22Rv1 (cell line): ENCODE results near the gene DNASE1L1.

ENCODE experiments used
- ZFX ChIP-seq: fragments of 450-650 bp; IDR thresholded peaks from 2 replicates; pipeline ENCODE4 v1.6.1; 2017; ENCODE audit warnings: antibody characterized with exemption, borderline replicate concordance
- TF ChIP-seq, protein P1 (sequence below): fragments of 450-650 bp; IDR thresholded peaks from 2 replicates; pipeline ENCODE4 v1.5.1; 2017; ENCODE audit warnings: mild to moderate bottlenecking

GRCh38 chrX:154368630-154369448 is 40.2 kb downstream of the DNASE1L1 start:
- TF ChIP-seq, protein P1, sequence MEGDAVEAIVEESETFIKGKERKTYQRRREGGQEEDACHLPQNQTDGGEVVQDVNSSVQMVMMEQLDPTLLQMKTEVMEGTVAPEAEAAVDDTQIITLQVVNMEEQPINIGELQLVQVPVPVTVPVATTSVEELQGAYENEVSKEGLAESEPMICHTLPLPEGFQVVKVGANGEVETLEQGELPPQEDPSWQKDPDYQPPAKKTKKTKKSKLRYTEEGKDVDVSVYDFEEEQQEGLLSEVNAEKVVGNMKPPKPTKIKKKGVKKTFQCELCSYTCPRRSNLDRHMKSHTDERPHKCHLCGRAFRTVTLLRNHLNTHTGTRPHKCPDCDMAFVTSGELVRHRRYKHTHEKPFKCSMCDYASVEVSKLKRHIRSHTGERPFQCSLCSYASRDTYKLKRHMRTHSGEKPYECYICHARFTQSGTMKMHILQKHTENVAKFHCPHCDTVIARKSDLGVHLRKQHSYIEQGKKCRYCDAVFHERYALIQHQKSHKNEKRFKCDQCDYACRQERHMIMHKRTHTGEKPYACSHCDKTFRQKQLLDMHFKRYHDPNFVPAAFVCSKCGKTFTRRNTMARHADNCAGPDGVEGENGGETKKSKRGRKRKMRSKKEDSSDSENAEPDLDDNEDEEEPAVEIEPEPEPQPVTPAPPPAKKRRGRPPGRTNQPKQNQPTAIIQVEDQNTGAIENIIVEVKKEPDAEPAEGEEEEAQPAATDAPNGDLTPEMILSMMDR = no peak
- no peak for TF ChIP-seq ZFX
